Gastroesophageal sphincter (tissue), 4 donors: ENCODE data around the gene ARID3A. TPM values are rescaled to one million over a fixed set of nuclear protein-coding genes. Genes with fewer than 3 reads are reported as not detected.

Experiments
- ATAC-seq: fragments of 150-250 bp; one replicate; pipeline ENCODE4 v1.9.1; 2016; ENCODE audit warnings: mild to moderate bottlenecking, moderate library complexity
- H3K27ac ChIP-seq, 4 donors: fragments of 200-600 bp; sonication (generic) in 3 of 4; 1 replicate in 3 of 4; 2 replicates in 1 of 4; pipeline ENCODE4 v1.5.1; 2016 to 2019
- H3K27me3 ChIP-seq: fragments of 200-600 bp; sonication (generic); one replicate; pipeline ENCODE4 v1.5.1; 2019
- H3K36me3 ChIP-seq, 2 donors: fragments of 200-600 bp; sonication (generic); one replicate each; pipeline ENCODE4 v1.5.1; 2019; ENCODE audit warnings: control low read depth in 1 of 2
- H3K4me1 ChIP-seq, 3 donors: fragments of 200-600 bp; sonication (generic); 1 replicate in 2 of 3; 2 replicates in 1 of 3; pipeline ENCODE4 v1.5.1; 2016 to 2019; ENCODE audit warnings: control low read depth in 2 of 3
- H3K4me3 ChIP-seq, 2 donors: fragments of 200-600 bp; sonication (generic); one replicate each; pipeline ENCODE4 v1.5.1; 2019; ENCODE audit warnings: mild to moderate bottlenecking in 1 of 2, moderate library complexity in 1 of 2
- H3K9me3 ChIP-seq, 3 donors: fragments of 200-600 bp; sonication (generic); one replicate each; pipeline ENCODE4 v1.5.1; 2017 to 2019; ENCODE audit warnings: control low read depth in 2 of 3
- CTCF ChIP-seq, 4 experiments: fragments of 200-600 bp in 2 of 4; fragments of 450-650 bp in 2 of 4; sonication (generic) in 1 of 4; IDR thresholded peaks; one replicate each; pipeline ENCODE4 v1.5.1; 2017 to 2019; ENCODE audit warnings: antibody characterized with exemption in 4 of 4, mild to moderate bottlenecking in 2 of 4, moderate library complexity in 2 of 4
- EP300 ChIP-seq: sonication (generic); formaldehyde crosslinking; IDR thresholded peaks from one replicate; pipeline ENCODE4 v1.6.1; 2017; ENCODE audit warnings: antibody characterized with exemption, mild to moderate bottlenecking
- POLR2A ChIP-seq, 2 donors: fragments of 450-650 bp; IDR thresholded peaks; one replicate each; pipeline ENCODE4 v1.6.1; 2017; ENCODE audit warnings: antibody characterized with exemption in 2 of 2, mild to moderate bottlenecking in 2 of 2, moderate library complexity in 1 of 2
- POLR2AphosphoS5 ChIP-seq: sonication (generic); formaldehyde crosslinking; IDR thresholded peaks from one replicate; pipeline ENCODE4 v1.6.1; 2017; ENCODE audit warnings: antibody characterized with exemption
- WGBS, 2 donors: methylation state at CpG; one replicate each; pipeline ENCODE4 v1.1.5; 2018; ENCODE audit warnings: low coverage in 1 of 2; 5-methylcytosine and 5-hydroxymethylcytosine counted together
- total RNA-seq, 4 donors: library from RNA; depleted of rRNA; stranded (reverse); fragments of >200 nt; gene quantifications; one replicate each; pipeline ENCODE4 v1.1.0, GENCODE V29; 2016

ARID3A gene
- total RNA-seq, 4 donors from 2014 or later: 3.6 to 6.2 (median 4.9) TPM

GRCh38 chr19:973726-974563 lies 48.1 kb downstream of the ARID3A start:
- peak; percentile 19 for ATAC-seq
- H3K27me3 ChIP-seq: peaks cover 3% of the 10 kb centered on the region
- peaks cover 0 to 12% (median 0%) of the 10 kb centered on the region in 3 donors for H3K9me3 ChIP-seq
- no peak overlapping the region for H3K4me3 ChIP-seq
- no peak for TF ChIP-seq EP300
- TF ChIP-seq CTCF (IDR thresholded peaks at IDR 0.05): no peak
- no peak for TF ChIP-seq POLR2AphosphoS5
- no peak for TF ChIP-seq POLR2A (IDR thresholded peaks at IDR 0.05)
- peaks cover 0 to 35% of the 10 kb centered on the region in 2 donors for H3K36me3 ChIP-seq
- WGBS, 2 donors: 55 to 82% methylated on average over 5 to 6 of the region's 29 CpGs
- H3K4me1 ChIP-seq: no peaks in the 10 kb centered on the region
- no peak overlapping the region for H3K27ac ChIP-seq

- 100% methylated on average over 1 of the region's 37 CpGs; no CpG with 5 or more reads in 1 of the 2 donors for WGBS, 2 donors
- ATAC-seq: no peak
- no peak overlapping the region for H3K4me3 ChIP-seq
- peaks cover 9% of the 10 kb centered on the region for H3K27me3 ChIP-seq
- no peak overlapping the region for H3K27ac ChIP-seq
- peaks cover 0 to 12% (median 0%) of the 10 kb centered on the region in 3 donors for H3K9me3 ChIP-seq
- no peaks in the 10 kb centered on the region for H3K4me1 ChIP-seq
- no peak for TF ChIP-seq EP300
- TF ChIP-seq CTCF (IDR thresholded peaks at IDR 0.05): no peak
- no peak for TF ChIP-seq POLR2A (IDR thresholded peaks at IDR 0.05)
- H3K36me3 ChIP-seq: peaks cover 0 to 28% of the 10 kb centered on the region in 2 donors
Observed at GRCh38 chr19:974564-975257, 48.9 kb downstream of the ARID3A start.

GRCh38 chr19:976476-976875 lies 50.6 kb downstream of the ARID3A start:
- peaks cover 0 to 7% (median 0%) of the 10 kb centered on the region in 3 donors for H3K4me1 ChIP-seq
- ATAC-seq: no peak
- no peak for TF ChIP-seq EP300
- no peak for TF ChIP-seq POLR2A (IDR thresholded peaks at IDR 0.05)
- no peak for TF ChIP-seq CTCF (IDR thresholded peaks at IDR 0.05)
- no peak for TF ChIP-seq POLR2AphosphoS5
- H3K9me3 ChIP-seq: peaks cover 0 to 1% (median 0%) of the 10 kb centered on the region in 3 donors
- no peak overlapping the region for H3K27ac ChIP-seq
- H3K27me3 ChIP-seq: peaks cover 12% of the 10 kb centered on the region
- H3K36me3 ChIP-seq: peaks cover 0 to 10% of the 10 kb centered on the region in 2 donors
- H3K4me3 ChIP-seq: no peak overlapping the region
- 90% methylated on average over 4 of the region's 10 CpGs; no CpG with 5 or more reads in 1 of the 2 donors for WGBS, 2 donors

GRCh38 chr19:977058-977464 lies 51.2 kb downstream of the ARID3A start:
- no peak overlapping the region for H3K27ac ChIP-seq
- no peak overlapping the region for H3K4me3 ChIP-seq
- TF ChIP-seq POLR2A (IDR thresholded peaks at IDR 0.05) (no peak), POLR2AphosphoS5 (no peak), EP300 (no peak), CTCF (IDR thresholded peaks at IDR 0.05) (no peak)
- WGBS, 2 donors: no CpG with 5 or more reads among the region's 24 CpGs
- peaks cover 0 to 7% (median 0%) of the 10 kb centered on the region in 3 donors for H3K4me1 ChIP-seq
- no peak for ATAC-seq
- no peaks in the 10 kb centered on the region for H3K9me3 ChIP-seq
- peaks cover 12% of the 10 kb centered on the region for H3K27me3 ChIP-seq
- peaks cover 0 to 4% of the 10 kb centered on the region in 2 donors for H3K36me3 ChIP-seq
